Measurements from ENCODE around the gene BMPR1B.

Gene BMPR1B

DNA sequence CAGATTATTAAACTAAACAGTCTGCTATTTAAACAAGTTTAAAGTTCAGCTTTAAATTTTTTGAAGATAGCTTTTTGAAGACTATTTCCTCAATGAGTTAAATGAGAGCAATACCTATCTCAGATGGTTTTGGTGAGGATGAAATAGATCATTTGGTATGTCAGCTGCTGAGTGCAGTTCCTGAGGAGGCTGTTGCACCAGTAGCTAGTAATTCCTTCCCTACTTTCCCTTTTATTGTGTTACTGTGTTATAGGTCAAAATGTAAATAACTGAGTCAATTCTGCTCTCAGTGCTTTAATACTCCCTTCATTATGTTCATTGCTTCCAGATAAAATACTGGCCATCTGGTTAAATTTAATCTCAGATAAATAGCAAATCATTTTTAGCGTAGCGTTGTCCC is 48.6 kb downstream of the BMPR1B start:
- H3K27ac ChIP-seq (ENCODE audit: insufficient read depth in 1 of 2, low read depth in 1 of 2, low read length in 2 of 2, poor library complexity in 1 of 2, severe bottlenecking in 2 of 2): no peak overlapping the region
- ChIA-PET POLR2A (no interaction called here), CTCF (no interaction called here)
- no peaks in the 10 kb centered on the region for H3K4me1 ChIP-seq (ENCODE audit: control extremely low read depth in 1 of 4, control insufficient read depth in 4 of 4, insufficient read depth in 4 of 4, low read length in 3 of 4)
- H3K9me3 ChIP-seq (ENCODE audit: control extremely low read depth in 1 of 5, control insufficient read depth in 4 of 5, insufficient read depth in 2 of 5, low read depth in 1 of 5, low read length in 4 of 5): no peaks in the 10 kb centered on the region
- no peak overlapping the region for H3K4me3 ChIP-seq (ENCODE audit: control insufficient read depth in 1 of 7, extremely low read depth in 1 of 7, insufficient read depth in 4 of 7, low read depth in 2 of 7, low read length in 6 of 7)
- no peaks in the 10 kb centered on the region for H3K36me3 ChIP-seq (ENCODE audit: control insufficient read depth in 4 of 4, insufficient read depth in 4 of 4, low read length in 3 of 4)
- no CpG with 5 or more reads among the region's 2 CpGs for WGBS (ENCODE audit: insufficient coverage)
- DNase-seq: no peak
- no peaks in the 10 kb centered on the region for H3K27me3 ChIP-seq (replicated peaks in 2 of 5; ENCODE audit: control insufficient read depth in 4 of 5, insufficient read depth in 5 of 5, low read length in 4 of 5)

DNA sequence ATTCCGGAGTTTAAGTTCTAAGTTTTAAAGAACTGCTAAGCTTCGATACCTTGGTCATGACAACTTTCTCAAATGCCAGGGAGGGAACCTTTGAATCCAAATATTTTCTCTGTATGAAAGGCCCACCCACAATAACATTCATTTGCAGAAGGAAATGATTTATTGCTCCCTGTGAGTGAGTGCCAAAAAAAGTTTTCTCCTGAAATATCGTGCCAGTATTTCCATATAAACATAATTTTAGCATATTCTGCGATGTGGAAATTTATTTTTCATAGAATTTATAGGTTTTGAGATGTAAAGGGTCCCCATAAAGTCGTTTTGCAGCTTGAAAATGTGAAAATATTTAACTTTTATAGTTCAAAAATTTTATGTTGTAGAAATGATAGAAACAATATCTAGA is 53.9 kb downstream of the BMPR1B start:
- no peak for DNase-seq
- Histone ChIP-seq H3K9me3 (ENCODE audit: control extremely low read depth in 1 of 5, control insufficient read depth in 4 of 5, insufficient read depth in 2 of 5, low read depth in 1 of 5, low read length in 4 of 5) (no peaks in the 10 kb centered on the region), H3K27ac (ENCODE audit: insufficient read depth in 1 of 2, low read depth in 1 of 2, low read length in 2 of 2, poor library complexity in 1 of 2, severe bottlenecking in 2 of 2) (no peak overlapping the region), H3K36me3 (ENCODE audit: control insufficient read depth in 4 of 4, insufficient read depth in 4 of 4, low read length in 3 of 4) (no peaks in the 10 kb centered on the region), H3K27me3 (replicated peaks in 2 of 5; ENCODE audit: control insufficient read depth in 4 of 5, insufficient read depth in 5 of 5, low read length in 4 of 5) (no peaks in the 10 kb centered on the region), H3K4me1 (ENCODE audit: control extremely low read depth in 1 of 4, control insufficient read depth in 4 of 4, insufficient read depth in 4 of 4, low read length in 3 of 4) (no peaks in the 10 kb centered on the region), H3K4me3 (ENCODE audit: control insufficient read depth in 1 of 7, extremely low read depth in 1 of 7, insufficient read depth in 4 of 7, low read depth in 2 of 7, low read length in 6 of 7) (no peak overlapping the region)
- 100% methylated on average over 1 of the region's 5 CpGs for WGBS (ENCODE audit: insufficient coverage)
- ChIA-PET CTCF (no interaction called here), POLR2A (no interaction called here)

- WGBS (ENCODE audit: insufficient coverage): 96% methylated on average over 6 of the region's 6 CpGs
- Histone ChIP-seq H3K4me1 (ENCODE audit: control extremely low read depth in 1 of 4, control insufficient read depth in 4 of 4, insufficient read depth in 4 of 4, low read length in 3 of 4) (no peaks in the 10 kb centered on the region), H3K27me3 (replicated peaks in 2 of 5; ENCODE audit: control insufficient read depth in 4 of 5, insufficient read depth in 5 of 5, low read length in 4 of 5) (no peaks in the 10 kb centered on the region), H3K9me3 (ENCODE audit: control extremely low read depth in 1 of 5, control insufficient read depth in 4 of 5, insufficient read depth in 2 of 5, low read depth in 1 of 5, low read length in 4 of 5) (no peaks in the 10 kb centered on the region), H3K4me3 (ENCODE audit: control insufficient read depth in 1 of 7, extremely low read depth in 1 of 7, insufficient read depth in 4 of 7, low read depth in 2 of 7, low read length in 6 of 7) (no peak overlapping the region), H3K36me3 (ENCODE audit: control insufficient read depth in 4 of 4, insufficient read depth in 4 of 4, low read length in 3 of 4) (no peaks in the 10 kb centered on the region), H3K27ac (ENCODE audit: insufficient read depth in 1 of 2, low read depth in 1 of 2, low read length in 2 of 2, poor library complexity in 1 of 2, severe bottlenecking in 2 of 2) (no peak overlapping the region)
- POLR2A ChIA-PET: no interaction called here
- DNase-seq: no peak
- CTCF ChIA-PET: no interaction called here
Observed at GRCh38 chr4:94813221-94813620, 55.5 kb downstream of the BMPR1B start.

- Histone ChIP-seq H3K9me3 (ENCODE audit: control extremely low read depth in 1 of 5, control insufficient read depth in 4 of 5, insufficient read depth in 2 of 5, low read depth in 1 of 5, low read length in 4 of 5) (no peaks in the 10 kb centered on the region), H3K4me3 (ENCODE audit: control insufficient read depth in 1 of 7, extremely low read depth in 1 of 7, insufficient read depth in 4 of 7, low read depth in 2 of 7, low read length in 6 of 7) (no peak overlapping the region), H3K36me3 (ENCODE audit: control insufficient read depth in 4 of 4, insufficient read depth in 4 of 4, low read length in 3 of 4) (no peaks in the 10 kb centered on the region), H3K27ac (ENCODE audit: insufficient read depth in 1 of 2, low read depth in 1 of 2, low read length in 2 of 2, poor library complexity in 1 of 2, severe bottlenecking in 2 of 2) (no peak overlapping the region), H3K27me3 (replicated peaks in 2 of 5; ENCODE audit: control insufficient read depth in 4 of 5, insufficient read depth in 5 of 5, low read length in 4 of 5) (no peaks in the 10 kb centered on the region), H3K4me1 (ENCODE audit: control extremely low read depth in 1 of 4, control insufficient read depth in 4 of 4, insufficient read depth in 4 of 4, low read length in 3 of 4) (no peaks in the 10 kb centered on the region)
- POLR2A ChIA-PET: no interaction called here
- CTCF ChIA-PET: no interaction called here
- DNase-seq: peak in 2 of 3 donors; percentile 50 to 66
Observed at GRCh38 chr4:94814237-94814636, 56.5 kb downstream of the BMPR1B start.

DNA sequence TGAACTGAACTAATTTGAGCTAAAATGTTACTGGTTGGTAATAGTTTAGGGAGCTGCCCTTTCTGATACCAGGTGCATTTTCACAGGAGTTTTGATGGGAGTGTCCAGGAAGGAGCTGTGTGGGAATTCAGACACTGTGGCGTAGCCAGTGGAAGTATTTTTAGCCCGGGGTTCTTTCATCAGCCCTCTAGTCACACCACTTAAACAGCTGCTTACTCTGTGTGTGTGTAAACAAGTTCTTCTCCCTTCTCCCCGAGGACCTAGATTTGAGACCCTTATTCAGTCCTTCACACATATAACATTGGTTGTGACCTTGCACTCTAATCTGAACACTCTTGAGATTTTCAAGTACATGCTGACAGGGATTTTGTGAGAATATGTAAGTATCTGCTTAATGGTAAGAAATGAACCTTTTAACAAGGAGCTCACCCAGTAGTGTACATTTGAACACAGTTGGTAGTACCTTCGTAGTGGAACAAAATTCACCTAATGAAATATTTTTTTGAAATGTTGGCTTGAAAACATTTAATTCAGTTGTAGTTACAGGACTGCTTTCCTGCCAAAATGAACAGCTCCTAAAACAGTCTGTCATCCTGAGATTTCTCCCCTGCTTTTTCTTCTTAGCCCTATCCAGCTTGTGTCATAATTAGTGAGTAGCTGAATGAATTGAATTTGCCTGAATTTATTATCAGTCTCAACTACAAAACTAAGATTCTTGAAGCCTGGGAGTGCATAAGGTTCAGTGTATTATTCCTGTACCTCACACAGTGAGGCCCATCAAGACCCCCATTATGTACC is 61.8 kb downstream of the BMPR1B start:
- DNase-seq: no peak
- Histone ChIP-seq H3K36me3 (ENCODE audit: control insufficient read depth in 4 of 4, insufficient read depth in 4 of 4, low read length in 3 of 4) (no peaks in the 10 kb centered on the region), H3K4me3 (ENCODE audit: control insufficient read depth in 1 of 7, extremely low read depth in 1 of 7, insufficient read depth in 4 of 7, low read depth in 2 of 7, low read length in 6 of 7) (no peak overlapping the region), H3K4me1 (ENCODE audit: control extremely low read depth in 1 of 4, control insufficient read depth in 4 of 4, insufficient read depth in 4 of 4, low read length in 3 of 4) (no peaks in the 10 kb centered on the region), H3K9me3 (ENCODE audit: control extremely low read depth in 1 of 5, control insufficient read depth in 4 of 5, insufficient read depth in 2 of 5, low read depth in 1 of 5, low read length in 4 of 5) (no peaks in the 10 kb centered on the region), H3K27ac (ENCODE audit: insufficient read depth in 1 of 2, low read depth in 1 of 2, low read length in 2 of 2, poor library complexity in 1 of 2, severe bottlenecking in 2 of 2) (no peak overlapping the region), H3K27me3 (replicated peaks in 2 of 5; ENCODE audit: control insufficient read depth in 4 of 5, insufficient read depth in 5 of 5, low read length in 4 of 5) (no peaks in the 10 kb centered on the region)
- 100% methylated on average over 1 of the region's 4 CpGs for WGBS (ENCODE audit: insufficient coverage)
- POLR2A ChIA-PET: interaction anchor here (0.7 kb wide), 1 partner anchor 910 kb away, joined by 3 read pairs; no protein-coding TSS in a partner anchor
- CTCF ChIA-PET: no interaction called here

DNA sequence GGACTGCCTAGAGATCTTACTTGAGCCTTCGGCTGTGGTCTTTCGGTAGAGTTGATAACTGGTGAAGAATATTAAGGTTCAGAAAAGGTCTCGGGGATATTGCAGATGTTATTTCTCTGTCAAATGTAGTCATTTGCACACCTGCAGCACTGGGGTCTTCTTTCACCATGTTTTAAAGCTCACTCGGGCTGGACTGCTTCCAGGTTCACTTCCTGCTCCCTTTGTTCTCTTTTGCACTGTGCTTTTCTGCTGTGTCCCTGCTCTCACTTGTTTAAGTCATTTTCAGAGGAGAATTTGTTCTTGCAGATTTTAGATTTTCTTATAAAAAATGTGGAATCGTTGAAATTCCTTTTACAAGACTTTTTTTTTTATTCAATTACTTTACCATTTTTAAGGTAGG is 68.5 kb downstream of the BMPR1B start:
- Histone ChIP-seq H3K27ac (ENCODE audit: insufficient read depth in 1 of 2, low read depth in 1 of 2, low read length in 2 of 2, poor library complexity in 1 of 2, severe bottlenecking in 2 of 2) (no peak overlapping the region), H3K4me1 (ENCODE audit: control extremely low read depth in 1 of 4, control insufficient read depth in 4 of 4, insufficient read depth in 4 of 4, low read length in 3 of 4) (peaks cover 0 to 2% (median 0%) of the 10 kb centered on the region in 4 experiments), H3K36me3 (ENCODE audit: control insufficient read depth in 4 of 4, insufficient read depth in 4 of 4, low read length in 3 of 4) (no peaks in the 10 kb centered on the region), H3K9me3 (ENCODE audit: control extremely low read depth in 1 of 5, control insufficient read depth in 4 of 5, insufficient read depth in 2 of 5, low read depth in 1 of 5, low read length in 4 of 5) (no peaks in the 10 kb centered on the region), H3K4me3 (ENCODE audit: control insufficient read depth in 1 of 7, extremely low read depth in 1 of 7, insufficient read depth in 4 of 7, low read depth in 2 of 7, low read length in 6 of 7) (no peak overlapping the region), H3K27me3 (replicated peaks in 2 of 5; ENCODE audit: control insufficient read depth in 4 of 5, insufficient read depth in 5 of 5, low read length in 4 of 5) (no peaks in the 10 kb centered on the region)
- POLR2A ChIA-PET: no interaction called here
- no peak for DNase-seq
- CTCF ChIA-PET: no interaction called here
- 96% methylated on average over 3 of the region's 5 CpGs for WGBS (ENCODE audit: insufficient coverage)

GRCh38 chr4:94827481-94828110 is 69.8 kb downstream of the BMPR1B start:
- no peak for DNase-seq
- peaks cover 0 to 2% (median 0%) of the 10 kb centered on the region in 4 experiments for H3K4me1 ChIP-seq (ENCODE audit: control extremely low read depth in 1 of 4, control insufficient read depth in 4 of 4, insufficient read depth in 4 of 4, low read length in 3 of 4)
- no peaks in the 10 kb centered on the region for H3K27me3 ChIP-seq (replicated peaks in 2 of 5; ENCODE audit: control insufficient read depth in 4 of 5, insufficient read depth in 5 of 5, low read length in 4 of 5)
- no peaks in the 10 kb centered on the region for H3K9me3 ChIP-seq (ENCODE audit: control extremely low read depth in 1 of 5, control insufficient read depth in 4 of 5, insufficient read depth in 2 of 5, low read depth in 1 of 5, low read length in 4 of 5)
- 100% methylated on average over 2 of the region's 5 CpGs for WGBS (ENCODE audit: insufficient coverage)
- CTCF ChIA-PET: no interaction called here
- no peak overlapping the region for H3K4me3 ChIP-seq (ENCODE audit: control insufficient read depth in 1 of 7, extremely low read depth in 1 of 7, insufficient read depth in 4 of 7, low read depth in 2 of 7, low read length in 6 of 7)
- no peak overlapping the region for H3K27ac ChIP-seq (ENCODE audit: insufficient read depth in 1 of 2, low read depth in 1 of 2, low read length in 2 of 2, poor library complexity in 1 of 2, severe bottlenecking in 2 of 2)
- POLR2A ChIA-PET: no interaction called here
- H3K36me3 ChIP-seq (ENCODE audit: control insufficient read depth in 4 of 4, insufficient read depth in 4 of 4, low read length in 3 of 4): no peaks in the 10 kb centered on the region
